A673 (cell line): Measurements from ENCODE around the gene TEX35. TPM values are rescaled to one million over a fixed set of nuclear protein-coding genes. Genes with fewer than 3 reads are reported as not detected.

Experiments used
- BruUV-seq: library from RNA; stranded (reverse); fragments of 400-500 nt; replicated peaks from 2 replicates; lab custom pipeline; 2021; lab: Mats Ljungman, UMichigan
- CTCF ChIA-PET: fragments of 300-600 bp; sonication (Branson Sonifier 250); formaldehyde crosslinking; loops from one replicate; lab custom pipeline; 2022; ENCODE audit warnings: antibody characterized with exemption; lab: Charles Lee
- POLR2A ChIA-PET: fragments of 300-600 bp; sonication (Branson Sonifier 250); formaldehyde crosslinking; loops from one replicate; lab custom pipeline; 2022; ENCODE audit warnings: antibody characterized with exemption; ENCODE audit not compliant: low non-redundant PET; lab: Charles Lee
- DNase-seq: peaks from one replicate; pipeline ENCODE4 v3.0.0-alpha.2; 2015; ENCODE audit warnings: low spot score
- H3K27ac ChIP-seq: fragments of 200-600 bp; sonication (generic); 2 replicates; pipeline ENCODE4 v1.5.1; 2016; ENCODE audit warnings: mixed run types, low read depth, mild to moderate bottlenecking, mixed read lengths, antibody characterized with exemption, low read length; ENCODE audit not compliant: poor library complexity, severe bottlenecking
- H3K27me3 ChIP-seq: fragments of 200-600 bp; sonication (generic); replicated peaks from 2 replicates; pipeline ENCODE4 v1.6.1; 2017; ENCODE audit warnings: mixed run types, low read depth, mild to moderate bottlenecking, mixed read lengths, antibody characterized with exemption, low read length; ENCODE audit not compliant: insufficient read depth, poor library complexity
- H3K36me3 ChIP-seq: fragments of 200-600 bp; sonication (generic); 2 replicates; pipeline ENCODE4 v1.6.1; 2016; ENCODE audit warnings: mixed run types, mild to moderate bottlenecking, mixed read lengths, antibody characterized with exemption, low read length; ENCODE audit not compliant: insufficient read depth, poor library complexity, severe bottlenecking
- H3K4me1 ChIP-seq: fragments of 200-600 bp; sonication (generic); 2 replicates; pipeline ENCODE4 v1.6.1; 2017; ENCODE audit warnings: mixed run types, mild to moderate bottlenecking, mixed read lengths, antibody characterized with exemption, low read length; ENCODE audit not compliant: insufficient read depth, poor library complexity, severe bottlenecking
- H3K4me3 ChIP-seq: fragments of 200-600 bp; sonication (generic); 2 replicates; pipeline ENCODE4 v1.5.1; 2016; ENCODE audit warnings: low read depth, mixed run types, mild to moderate bottlenecking, mixed read lengths, low read length; ENCODE audit not compliant: poor library complexity, severe bottlenecking
- H3K9me3 ChIP-seq: fragments of 200-600 bp; sonication (generic); 2 replicates; pipeline ENCODE4 v1.6.1; 2016; ENCODE audit warnings: mixed run types, low read depth, mild to moderate bottlenecking, mixed read lengths, antibody characterized with exemption, low read length; ENCODE audit not compliant: poor library complexity, severe bottlenecking
- CTCF ChIP-seq: fragments of 300-800, 200-600 bp; sonication (generic); conservative IDR thresholded peaks from 2 replicates; pipeline ENCODE4 v1.5.1; 2017; ENCODE audit warnings: low read depth, mild to moderate bottlenecking, antibody characterized with exemption, low read length, moderate library complexity, mixed read lengths
- EZH2 ChIP-seq: fragments of 200-600 bp; sonication (generic); IDR thresholded peaks from 2 replicates; pipeline ENCODE4 v1.6.1; 2017; ENCODE audit warnings: borderline replicate concordance, low read depth, mild to moderate bottlenecking, mixed read lengths, antibody characterized with exemption, low read length; ENCODE audit not compliant: poor library complexity, severe bottlenecking
- intact Hi-C: fragments of 100-400 bp; cut with micrococcal nuclease; formaldehyde crosslinking; loops from one replicate; pipeline ENCODE4 v1.10.0; 2022; ENCODE audit not compliant: unreplicated experiment
- total RNA-seq: library from RNA; stranded (reverse); gene quantifications from 2 replicates; pipeline ENCODE4 v1.2.3, GENCODE V29; 2021

The TEX35 gene
- total RNA-seq, 1 experiment from 2014 or later = not detected

- POLR2A ChIA-PET = no interaction called here
- Histone ChIP-seq H3K4me3 (no peak within 1 kb of the TSS), H3K27ac (no peak within 1 kb of the TSS), H3K27me3 (no peaks in the 10 kb centered on the region), H3K36me3 (no peaks in the 10 kb centered on the region), H3K4me1 (no peaks in the 10 kb centered on the region), H3K9me3 (no peaks in the 10 kb centered on the region)
- no peak for TF ChIP-seq EZH2
- TF ChIP-seq CTCF = no peak
- no TSS peak for BruUV-seq
- intact Hi-C loops = no loop called here
- DNase-seq = no peak
- CTCF ChIA-PET = no interaction called here
Measured at GRCh38 chr1:178496410-178497135, 16.3 kb upstream of the TEX35 start, which contains the start of gene CLEC20A. Gene CLEC20A, minus strand, starts transcription at chr1:178496964. Its CDS starts 25 bp downstream, at chr1:178496939.

- Histone ChIP-seq H3K36me3 (no peaks in the 10 kb centered on the region), H3K27ac (no peak overlapping the region), H3K4me3 (no peak overlapping the region), H3K27me3 (no peaks in the 10 kb centered on the region), H3K9me3 (no peaks in the 10 kb centered on the region), H3K4me1 (no peaks in the 10 kb centered on the region)
- intact Hi-C loops = no loop called here
- no peak for DNase-seq
- BruUV-seq = no TSS peak
- POLR2A ChIA-PET = no interaction called here
- CTCF ChIA-PET = no interaction called here
- no peak for TF ChIP-seq EZH2
- no peak for TF ChIP-seq CTCF
Measured at GRCh38 chr1:178497903-178498478, 14.9 kb upstream of the TEX35 start.

- H3K27me3 ChIP-seq = no peaks in the 10 kb centered on the region
- ChIA-PET CTCF (no interaction called here), POLR2A (no interaction called here)
- BruUV-seq = no TSS peak
- H3K9me3 ChIP-seq = no peaks in the 10 kb centered on the region
- intact Hi-C loops = no loop called here
- H3K27ac ChIP-seq = no peak overlapping the region
- DNase-seq = no peak
- no peaks in the 10 kb centered on the region for H3K4me1 ChIP-seq
- H3K4me3 ChIP-seq = no peak overlapping the region
- TF ChIP-seq EZH2 = no peak
- TF ChIP-seq CTCF = no peak
- H3K36me3 ChIP-seq = no peaks in the 10 kb centered on the region
Measured at GRCh38 chr1:178498896-178499675, 13.8 kb upstream of the TEX35 start.
